Measurements from ENCODE around the gene SNAPC2.

The SNAPC2 gene

DNA sequence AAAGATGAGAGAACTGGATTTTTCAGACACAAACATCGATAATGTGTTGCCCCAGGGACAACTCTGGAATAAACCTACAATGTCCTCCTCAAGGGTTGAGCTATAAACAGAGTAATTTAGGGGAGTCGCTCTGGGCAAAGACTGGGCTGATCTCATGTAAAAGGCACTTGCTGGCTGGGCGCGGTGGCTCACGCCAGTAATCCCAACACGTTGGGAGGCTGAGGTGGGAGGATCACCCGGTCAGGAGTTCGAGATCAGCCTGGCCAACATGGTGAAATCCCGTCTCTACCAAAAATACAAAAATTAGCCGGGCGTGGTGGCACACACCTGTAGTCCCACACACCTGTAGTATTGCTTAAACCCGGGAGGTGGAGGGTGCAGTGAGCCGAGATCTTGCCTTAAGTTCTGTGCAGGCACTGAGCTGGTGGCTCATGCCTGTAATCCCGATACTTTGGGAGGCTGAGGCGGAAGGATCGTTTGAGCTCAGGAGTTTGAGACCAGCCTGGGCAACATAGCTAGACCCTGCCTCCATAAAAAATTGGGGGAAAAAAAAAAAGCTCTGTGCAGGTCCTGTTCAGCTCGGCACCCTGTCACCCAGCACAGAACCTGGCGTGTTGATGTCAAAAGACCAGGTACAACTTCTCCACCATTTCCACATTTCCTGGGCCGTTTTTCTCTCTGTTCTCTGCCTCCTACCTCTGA lies 21.9 kb downstream of the SNAPC2 start:
- TF ChIP-seq CTCF (conservative IDR thresholded peaks at IDR 0.05), result no peak
- H3K27ac ChIP-seq, result peak overlapping the region; percentile 81

DNA sequence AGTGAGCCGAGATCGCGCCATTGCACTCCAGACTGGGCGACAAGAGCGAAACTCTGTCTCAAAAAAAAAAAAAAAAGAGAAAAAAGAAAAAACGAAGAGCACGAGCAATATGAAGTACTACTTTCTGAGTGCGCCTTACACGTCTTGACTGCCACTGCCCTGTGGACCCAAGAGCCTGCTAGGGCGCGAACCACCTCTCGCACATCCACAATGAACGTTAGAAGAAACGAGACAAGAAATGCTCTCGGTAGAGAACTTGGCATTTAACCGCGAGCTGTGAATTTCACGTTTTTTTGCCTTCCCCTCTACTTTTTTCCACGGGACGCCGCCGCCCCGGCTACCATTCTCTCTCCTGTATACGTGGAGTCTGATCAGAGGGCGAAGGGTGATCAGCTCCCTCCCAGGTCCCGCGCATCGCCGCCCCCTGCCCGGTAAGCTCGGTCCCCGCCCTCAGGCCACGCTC lies 22.9 kb downstream of the SNAPC2 start:
- H3K27ac ChIP-seq, result peak overlapping the region; percentile 81
- TF ChIP-seq CTCF (conservative IDR thresholded peaks at IDR 0.05), result no peak

GRCh38 chr19:7943444-7944176 lies 23.5 kb downstream of the SNAPC2 start, which contains the start of gene TIMM44:
Gene TIMM44 (minus strand): TSS chr19:7943666. CDS start chr19:7943651, 15 bp downstream.
- no peak for TF ChIP-seq CTCF (conservative IDR thresholded peaks at IDR 0.05)
- peak within 1 kb of the TSS; percentile 81 for H3K27ac ChIP-seq

GRCh38 chr19:7944177-7944761 lies 24.1 kb downstream of the SNAPC2 start:
- TF ChIP-seq CTCF (conservative IDR thresholded peaks at IDR 0.05), result peak; percentile 80
- H3K27ac ChIP-seq, result peak overlapping the region; percentile 81

DNA sequence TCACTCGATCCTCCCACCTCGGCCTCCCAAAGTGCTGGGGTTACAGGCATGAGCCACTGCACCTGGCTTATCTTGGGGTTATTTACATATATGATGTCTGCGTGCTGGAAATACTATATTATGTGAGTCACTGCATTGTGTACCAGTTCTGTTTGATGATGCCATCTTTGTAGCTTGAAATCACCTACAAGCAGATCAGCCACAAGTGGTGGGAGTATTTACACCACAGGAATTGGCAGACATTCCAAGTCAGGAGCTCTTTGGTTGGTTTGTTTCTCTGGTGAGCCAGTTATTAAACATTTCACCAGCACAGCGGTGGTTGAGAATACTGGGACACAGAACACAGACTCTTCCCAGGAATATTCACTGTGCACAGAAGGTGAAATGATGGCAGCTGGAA lies 27.8 kb downstream of the SNAPC2 start:
- no peak for TF ChIP-seq CTCF (conservative IDR thresholded peaks at IDR 0.05)
- no peak overlapping the region for H3K27ac ChIP-seq

DNA sequence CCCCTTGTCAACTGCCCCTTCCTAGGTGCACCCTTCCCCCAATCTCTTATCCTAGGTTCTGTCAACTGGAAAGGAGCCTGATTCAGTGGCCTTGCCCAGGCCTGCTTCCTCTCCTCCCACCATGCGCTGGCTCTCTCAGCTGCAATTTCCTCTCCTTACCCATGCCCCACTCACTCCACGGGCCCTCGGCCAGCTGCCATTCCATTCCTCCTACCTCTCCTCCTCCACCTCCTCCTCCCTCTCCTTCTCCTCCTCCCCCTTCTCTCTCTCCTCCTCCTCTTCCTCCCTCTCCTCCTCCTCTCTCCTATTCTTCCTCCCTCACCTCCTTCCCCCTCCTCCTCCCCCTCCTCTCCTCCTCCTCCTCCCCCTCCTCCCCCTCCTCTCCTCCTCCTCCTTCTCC lies 32.9 kb downstream of the SNAPC2 start:
- no peak for TF ChIP-seq CTCF (conservative IDR thresholded peaks at IDR 0.05)

DNA sequence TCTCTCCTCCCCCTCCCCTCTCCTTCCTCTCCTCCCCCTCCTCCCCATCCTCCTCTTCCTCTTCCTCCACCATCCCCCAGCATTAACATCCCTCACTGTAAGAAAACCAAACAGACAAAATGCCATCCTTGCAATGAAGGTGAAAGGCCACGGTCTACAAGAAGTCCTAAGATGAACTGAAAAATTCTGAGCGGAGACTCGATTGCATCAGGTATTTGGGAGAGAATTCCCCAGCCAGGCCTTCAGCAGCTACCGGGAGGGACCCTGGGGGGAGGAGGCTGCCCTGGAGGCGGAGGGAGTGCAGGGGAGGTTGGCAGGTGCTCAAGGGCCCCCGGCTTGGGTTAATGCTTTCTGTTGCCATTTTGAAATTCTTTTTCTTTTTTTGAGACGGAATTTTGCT lies 33.4 kb downstream of the SNAPC2 start:
- H3K27ac ChIP-seq, result no peak overlapping the region
- no peak for TF ChIP-seq CTCF (conservative IDR thresholded peaks at IDR 0.05)

More for the DNA sequence above, 32.9 kb downstream of the SNAPC2 start:
- no peak overlapping the region for H3K27ac ChIP-seq

Measured in VCaP (cell line).